ENCODE data around the gene XRCC5.

Gene XRCC5

GRCh38 chr2:216131175-216131926 is 22.2 kb downstream of the XRCC5 start:
- ATAC-seq, result no peak
- TF ChIP-seq ZNF70 (CRISPR knock-in tag; IDR thresholded peaks at IDR 0.05) (no peak), SNAI2 (CRISPR knock-in tag; IDR thresholded peaks at IDR 0.05) (no peak), ESRRG (CRISPR knock-in tag; IDR thresholded peaks at IDR 0.05) (no peak), ZC3H10 (CRISPR knock-in tag; IDR thresholded peaks at IDR 0.05) (no peak), OSR1 (CRISPR knock-in tag; IDR thresholded peaks at IDR 0.05) (no peak), ZNF565 (CRISPR knock-in tag; conservative IDR thresholded peaks at IDR 0.05; ENCODE audit: low read depth) (no peak), ZNF8 (CRISPR knock-in tag; IDR thresholded peaks at IDR 0.05) (no peak), TCF4 (CRISPR knock-in tag; IDR thresholded peaks at IDR 0.05; ENCODE audit: borderline replicate concordance) (no peak), ARNTL (CRISPR knock-in tag; IDR thresholded peaks at IDR 0.05; ENCODE audit: borderline replicate concordance, low read depth) (no peak), TSHZ2 (CRISPR knock-in tag; IDR thresholded peaks at IDR 0.05) (no peak)

GRCh38 chr2:216132585-216132984 is 23.4 kb downstream of the XRCC5 start:
- no peak for ATAC-seq
- TF ChIP-seq CREB5 (CRISPR knock-in tag; IDR thresholded peaks at IDR 0.05; ENCODE audit: low read depth) (no peak), ZFP3 (CRISPR knock-in tag; IDR thresholded peaks at IDR 0.05) (no peak), OSR1 (CRISPR knock-in tag; IDR thresholded peaks at IDR 0.05) (no peak), ZNF8 (CRISPR knock-in tag; IDR thresholded peaks at IDR 0.05) (no peak), ZNF565 (CRISPR knock-in tag; conservative IDR thresholded peaks at IDR 0.05; ENCODE audit: low read depth) (no peak), TSHZ2 (CRISPR knock-in tag; IDR thresholded peaks at IDR 0.05) (no peak), ISL1 (CRISPR knock-in tag; IDR thresholded peaks at IDR 0.05) (no peak), CSRNP3 (CRISPR knock-in tag; IDR thresholded peaks at IDR 0.05) (no peak), ZNF70 (CRISPR knock-in tag; IDR thresholded peaks at IDR 0.05) (no peak), CSDC2 (CRISPR knock-in tag; IDR thresholded peaks at IDR 0.05) (no peak)

GRCh38 chr2:216133397-216133796 is 24.2 kb downstream of the XRCC5 start:
- no peak for ATAC-seq
- no peak for TF ChIP-seq ZNF8 (CRISPR knock-in tag; IDR thresholded peaks at IDR 0.05)
- TF ChIP-seq ZC3H10 (CRISPR knock-in tag; IDR thresholded peaks at IDR 0.05), result no peak
- no peak for TF ChIP-seq TOX (CRISPR knock-in tag; IDR thresholded peaks at IDR 0.05; ENCODE audit: borderline replicate concordance)
- TF ChIP-seq ARNTL (CRISPR knock-in tag; IDR thresholded peaks at IDR 0.05; ENCODE audit: borderline replicate concordance, low read depth), result no peak
- TF ChIP-seq SNAI2 (CRISPR knock-in tag; IDR thresholded peaks at IDR 0.05), result no peak
- no peak for TF ChIP-seq TSHZ2 (CRISPR knock-in tag; IDR thresholded peaks at IDR 0.05)
- no peak for TF ChIP-seq RARB (CRISPR knock-in tag; IDR thresholded peaks at IDR 0.05)
